Cerebellar nuclear complex (tissue), 1 donor: ENCODE results near the gene ATP10A.
"Not testable (repeated sequence)": the region's sequence is repeated elsewhere in the genome, so short reads cannot be mapped to it uniquely, and the experiment has no call there.

Experiments used
- DNase-seq, 2 experiments: peaks; one replicate each; lab custom pipeline; 2025; lab: John Stamatoyannopoulos, UW

The ATP10A gene

GRCh38 chr15:25883463-25884259, 20.5 kb upstream of the ATP10A start:
- no peak for DNase-seq

- DNase-seq: no peak
Observed at GRCh38 chr15:25882466-25882865, 19.3 kb upstream of the ATP10A start.

- DNase-seq: not testable (repeated sequence)
Observed at GRCh38 chr15:25880877-25881276, 17.8 kb upstream of the ATP10A start.

GRCh38 chr15:25880411-25880810, 17.3 kb upstream of the ATP10A start:
- DNase-seq: no peak

GRCh38 chr15:25879438-25879837, 16.3 kb upstream of the ATP10A start:
- no peak for DNase-seq

- DNase-seq: no peak
Observed at GRCh38 chr15:25877681-25878080, 14.6 kb upstream of the ATP10A start.

- no peak for DNase-seq
Observed at GRCh38 chr15:25876231-25877140, 13.4 kb upstream of the ATP10A start.

GRCh38 chr15:25875566-25875965, 12.4 kb upstream of the ATP10A start:
- no peak for DNase-seq

- DNase-seq: no peak
Observed at GRCh38 chr15:25874379-25874778, 11.3 kb upstream of the ATP10A start.

- no peak for DNase-seq
Observed at GRCh38 chr15:25871403-25871802, 8.3 kb upstream of the ATP10A start.

- DNase-seq: no peak
Observed at GRCh38 chr15:25870938-25871337, 7.8 kb upstream of the ATP10A start.

- no peak for DNase-seq
Observed at GRCh38 chr15:25869701-25870100, 6.6 kb upstream of the ATP10A start.

- DNase-seq: no peak
Observed at GRCh38 chr15:25866874-25867273, 3.7 kb upstream of the ATP10A start.

- no peak for DNase-seq
Observed at GRCh38 chr15:25866251-25866650, 3.1 kb upstream of the ATP10A start.

GRCh38 chr15:25864966-25865365, 1.8 kb upstream of the ATP10A start:
- no peak for DNase-seq

- DNase-seq: no peak
Observed at GRCh38 chr15:25863968-25864580, 947 bp upstream of the ATP10A start.

- DNase-seq: no peak
Observed at GRCh38 chr15:25862472-25863110, 536 bp downstream of the ATP10A start.

GRCh38 chr15:25862071-25862471, 1.1 kb downstream of the ATP10A start:
- DNase-seq: no peak

- no peak for DNase-seq
Observed at GRCh38 chr15:25860885-25861866, 2.0 kb downstream of the ATP10A start.

GRCh38 chr15:25859838-25860645, 3.1 kb downstream of the ATP10A start:
- no peak for DNase-seq
